Type B pancreatic cell (in vitro differentiated cells): ENCODE data around the gene MAPK4. TPM values are rescaled to one million over a fixed set of nuclear protein-coding genes. Genes with fewer than 3 reads are reported as not detected.

Source experiments
- DNase-seq: peaks from one replicate; pipeline ENCODE4 v3.0.0; 2021; ENCODE audit warnings: mixed read lengths; ENCODE audit not compliant: unreplicated experiment; ENCODE audit errors: extremely low spot score
- H3K27ac Mint-ChIP-seq: 2 replicates; pipeline ENCODE4 v1.8.0; 2021; ENCODE audit warnings: mild to moderate bottlenecking, mixed read lengths
- H3K27me3 Mint-ChIP-seq: 2 replicates; pipeline ENCODE4 v1.8.0; 2021; ENCODE audit warnings: mixed read lengths
- H3K36me3 Mint-ChIP-seq: 2 replicates; pipeline ENCODE4 v1.8.0; 2021; ENCODE audit warnings: mixed read lengths
- H3K4me1 Mint-ChIP-seq: one replicate; pipeline ENCODE4 v1.8.0; 2021; ENCODE audit warnings: mixed read lengths; ENCODE audit not compliant: unreplicated experiment
- H3K4me3 Mint-ChIP-seq: 2 replicates; pipeline ENCODE4 v1.8.0; 2021; ENCODE audit warnings: mild to moderate bottlenecking, mixed read lengths
- H3K9me3 Mint-ChIP-seq: 2 replicates; pipeline ENCODE4 v1.8.0; 2021; ENCODE audit warnings: mixed read lengths
- CTCF ChIP-seq: fragments of 200-600 bp; sonication (generic); conservative IDR thresholded peaks from 2 replicates; pipeline ENCODE4 v1.5.0; 2021; ENCODE audit warnings: antibody characterized with exemption, mild to moderate bottlenecking
- total RNA-seq: library from RNA; stranded (reverse); gene quantifications from 2 replicates; pipeline ENCODE4 v1.2.1, GENCODE V29; 2021; ENCODE audit warnings: low replicate concordance

The MAPK4 gene
- total RNA-seq, 1 donor from 2014 or later = 7.5 TPM

GRCh38 chr18:50611529-50611941 lies 51.6 kb downstream of the MAPK4 start:
- no peak for TF ChIP-seq CTCF
- no peak overlapping the region for H3K4me3 Mint-ChIP-seq
- H3K27ac Mint-ChIP-seq = no peak overlapping the region
- H3K36me3 Mint-ChIP-seq = no peaks in the 10 kb centered on the region
- H3K9me3 Mint-ChIP-seq = peaks cover 4% of the 10 kb centered on the region
- H3K4me1 Mint-ChIP-seq = no peaks in the 10 kb centered on the region
- no peak for DNase-seq
- peaks cover 6% of the 10 kb centered on the region for H3K27me3 Mint-ChIP-seq

GRCh38 chr18:50614838-50615237 lies 55.0 kb downstream of the MAPK4 start:
- H3K9me3 Mint-ChIP-seq = no peaks in the 10 kb centered on the region
- H3K4me1 Mint-ChIP-seq = peaks cover 3% of the 10 kb centered on the region
- no peaks in the 10 kb centered on the region for H3K36me3 Mint-ChIP-seq
- no peaks in the 10 kb centered on the region for H3K27me3 Mint-ChIP-seq
- no peak for TF ChIP-seq CTCF
- no peak for DNase-seq
- no peak overlapping the region for H3K27ac Mint-ChIP-seq
- H3K4me3 Mint-ChIP-seq = no peak overlapping the region

- H3K27ac Mint-ChIP-seq = no peak overlapping the region
- no peaks in the 10 kb centered on the region for H3K9me3 Mint-ChIP-seq
- no peaks in the 10 kb centered on the region for H3K27me3 Mint-ChIP-seq
- H3K4me3 Mint-ChIP-seq = no peak overlapping the region
- peaks cover 4% of the 10 kb centered on the region for H3K4me1 Mint-ChIP-seq
- no peak for DNase-seq
- no peak for TF ChIP-seq CTCF
- H3K36me3 Mint-ChIP-seq = no peaks in the 10 kb centered on the region
Observed at GRCh38 chr18:50616484-50617048, 56.7 kb downstream of the MAPK4 start.

- Mint-ChIP-seq H3K4me1 (peaks cover 14% of the 10 kb centered on the region), H3K27ac (no peak overlapping the region), H3K27me3 (peaks cover 3% of the 10 kb centered on the region), H3K36me3 (no peaks in the 10 kb centered on the region), H3K9me3 (no peaks in the 10 kb centered on the region), H3K4me3 (no peak overlapping the region)
- no peak for TF ChIP-seq CTCF
- no peak for DNase-seq
Observed at GRCh38 chr18:50619861-50620275, 60.0 kb downstream of the MAPK4 start.

GRCh38 chr18:50620319-50620718 lies 60.4 kb downstream of the MAPK4 start:
- no peaks in the 10 kb centered on the region for H3K36me3 Mint-ChIP-seq
- H3K4me3 Mint-ChIP-seq = no peak overlapping the region
- TF ChIP-seq CTCF = no peak
- H3K27ac Mint-ChIP-seq = no peak overlapping the region
- peaks cover 3% of the 10 kb centered on the region for H3K27me3 Mint-ChIP-seq
- no peak for DNase-seq
- peaks cover 14% of the 10 kb centered on the region for H3K4me1 Mint-ChIP-seq
- no peaks in the 10 kb centered on the region for H3K9me3 Mint-ChIP-seq

GRCh38 chr18:50621366-50621765 lies 61.5 kb downstream of the MAPK4 start:
- no peak for DNase-seq
- Mint-ChIP-seq H3K4me3 (no peak overlapping the region), H3K27ac (no peak overlapping the region), H3K9me3 (no peaks in the 10 kb centered on the region), H3K27me3 (peaks cover 3% of the 10 kb centered on the region), H3K36me3 (no peaks in the 10 kb centered on the region), H3K4me1 (peaks cover 14% of the 10 kb centered on the region)
- no peak for TF ChIP-seq CTCF
